Transverse colon (tissue), 4 donors: ENCODE data around the gene DCANP1. TPM values are rescaled to one million over a fixed set of nuclear protein-coding genes. Genes with fewer than 3 reads are reported as not detected.

Source experiments
- DNase-seq: peaks from one replicate; pipeline ENCODE4 v3.0.0-alpha.2; 2019
- H3K27ac ChIP-seq, 4 donors: fragments of 200-600 bp; sonication (generic); 2 replicates each; pipeline ENCODE4 v1.5.1; 2016 to 2018; ENCODE audit warnings: inconsistent platforms in 4 of 4
- H3K27me3 ChIP-seq: fragments of 200-600 bp; sonication (generic); 2 replicates; pipeline ENCODE4 v1.5.1; 2017; ENCODE audit warnings: inconsistent platforms
- H3K36me3 ChIP-seq, 4 donors: fragments of 200-600 bp; sonication (generic); 2 replicates each; pipeline ENCODE4 v1.5.1; 2017 to 2019; ENCODE audit warnings: inconsistent platforms in 4 of 4
- H3K4me1 ChIP-seq, 4 donors: fragments of 200-600 bp; sonication (generic); 2 replicates each; pipeline ENCODE4 v1.5.1; 2017 to 2020; ENCODE audit warnings: inconsistent platforms in 4 of 4
- H3K4me3 ChIP-seq, 4 donors: fragments of 200-600 bp; sonication (generic); 1 replicate in 1 of 4; 2 replicates in 3 of 4; pipeline versions ENCODE4 v1.5.1 to v1.6.1; 2017 to 2019; ENCODE audit warnings: inconsistent platforms in 4 of 4
- H3K9me3 ChIP-seq, 2 donors: fragments of 200-600 bp; sonication (generic); 2 replicates each; pipeline ENCODE4 v1.5.1; 2017 to 2019; ENCODE audit warnings: inconsistent platforms in 2 of 2
- CTCF ChIP-seq, 5 experiments: fragments of 200-600 bp in 3 of 5; fragments of 450-650 bp in 2 of 5; sonication (generic) in 3 of 5; IDR thresholded peaks; 1 replicate in 2 of 5; 2 replicates in 3 of 5; pipeline ENCODE4 v1.5.1; 2016 to 2017; ENCODE audit warnings: antibody characterized with exemption in 5 of 5, inconsistent platforms in 3 of 5, mild to moderate bottlenecking in 2 of 5, moderate library complexity in 1 of 5
- EP300 ChIP-seq: sonication (generic); formaldehyde crosslinking; IDR thresholded peaks from one replicate; pipeline ENCODE4 v1.6.1; 2017; ENCODE audit warnings: antibody characterized with exemption, low read depth
- POLR2A ChIP-seq: fragments of 450-650 bp; IDR thresholded peaks from one replicate; pipeline ENCODE4 v1.6.1; 2016; ENCODE audit warnings: antibody characterized with exemption, mild to moderate bottlenecking, moderate library complexity
- POLR2AphosphoS5 ChIP-seq, 3 donors: sonication (generic); formaldehyde crosslinking; IDR thresholded peaks; one replicate each; pipeline ENCODE4 v1.6.1; 2016; ENCODE audit warnings: antibody characterized with exemption in 3 of 3
- WGBS, 2 donors: methylation state at CpG; one replicate each; pipeline ENCODE4 v1.1.5; 2018; ENCODE audit warnings: low coverage in 1 of 2; 5-methylcytosine and 5-hydroxymethylcytosine counted together
- in situ Hi-C, 4 donors: fragments of 200-750 bp; cut with MboI; loops; one replicate each; pipeline versions ENCODE4 v1.15.0 to v1.15.1; 2017; ENCODE audit warnings: low sequenced_read_pairs in 3 of 4, low pct_ligation_motif_present in 1 of 4, low pct_unique_long_range_greater_than_20kb in 1 of 4
- intact Hi-C: fragments of 100-400 bp; cut with DNase I; formaldehyde crosslinking; loops from one replicate; pipeline ENCODE4 v1.15.1; 2023; ENCODE audit warnings: low total_unique reads
- total RNA-seq, 4 donors: library from RNA; depleted of rRNA; stranded (reverse); fragments of >200 nt; gene quantifications; one replicate each; pipeline ENCODE4 v1.1.0, GENCODE V29; 2016

The DCANP1 gene
- total RNA-seq, 4 donors from 2014 or later = 0.95 TPM; not detected in 3

GRCh38 chr5:135432113-135432512 is 15.0 kb downstream of the DCANP1 start:
- Histone ChIP-seq H3K36me3 (no peaks in the 10 kb centered on the region), H3K27me3 (peaks cover 3% of the 10 kb centered on the region), H3K4me1 (peaks cover 0 to 8% (median 0%) of the 10 kb centered on the region in 4 donors), H3K9me3 (peaks cover 0 to 3% of the 10 kb centered on the region in 2 donors), H3K4me3 (no peak overlapping the region), H3K27ac (no peak overlapping the region)
- TF ChIP-seq EP300 (no peak), CTCF (IDR thresholded peaks at IDR 0.05) (no peak), POLR2A (no peak), POLR2AphosphoS5 (IDR thresholded peaks at IDR 0.05) (no peak)
- in situ Hi-C loops (no loop called here), intact Hi-C loops (no loop called here)
- WGBS, 2 donors = 80 to 91% methylated on average over 2 to 4 of the region's 4 CpGs
- no peak for DNase-seq

- no peak overlapping the region for H3K27ac ChIP-seq
- WGBS, 2 donors = 57 to 78% methylated on average over 1 to 7 of the region's 7 CpGs
- TF ChIP-seq POLR2AphosphoS5 (IDR thresholded peaks at IDR 0.05) (no peak), POLR2A (no peak), CTCF (IDR thresholded peaks at IDR 0.05) (no peak), EP300 (no peak)
- no peak overlapping the region for H3K4me3 ChIP-seq
- H3K36me3 ChIP-seq = no peaks in the 10 kb centered on the region
- no peaks in the 10 kb centered on the region for H3K27me3 ChIP-seq
- DNase-seq = no peak
- in situ Hi-C loops (no loop called here), intact Hi-C loops (no loop called here)
- peaks cover 0 to 3% of the 10 kb centered on the region in 2 donors for H3K9me3 ChIP-seq
- peaks cover 0 to 10% (median 0%) of the 10 kb centered on the region in 4 donors for H3K4me1 ChIP-seq
Measured at GRCh38 chr5:135430135-135430437, 17.1 kb downstream of the DCANP1 start.

- H3K27me3 ChIP-seq = no peaks in the 10 kb centered on the region
- 39 to 42% methylated on average over 4 to 12 of the region's 12 CpGs for WGBS, 2 donors
- H3K36me3 ChIP-seq = no peaks in the 10 kb centered on the region
- H3K9me3 ChIP-seq = peaks cover 0 to 3% of the 10 kb centered on the region in 2 donors
- in situ Hi-C loops = no loop called here
- DNase-seq = no peak
- no peak overlapping the region for H3K27ac ChIP-seq
- H3K4me3 ChIP-seq = no peak overlapping the region
- H3K4me1 ChIP-seq = peaks cover 0 to 6% (median 0%) of the 10 kb centered on the region in 4 donors
- no peak for TF ChIP-seq CTCF (IDR thresholded peaks at IDR 0.05)
- no peak for TF ChIP-seq POLR2AphosphoS5 (IDR thresholded peaks at IDR 0.05)
- no peak for TF ChIP-seq POLR2A
- TF ChIP-seq EP300 = no peak
- intact Hi-C loops = no loop called here
Measured at GRCh38 chr5:135429301-135430134, 17.6 kb downstream of the DCANP1 start.

- H3K27me3 ChIP-seq = no peaks in the 10 kb centered on the region
- in situ Hi-C loops = no loop called here
- TF ChIP-seq POLR2AphosphoS5 (IDR thresholded peaks at IDR 0.05) (no peak), CTCF (IDR thresholded peaks at IDR 0.05) (no peak), EP300 (no peak), POLR2A (no peak)
- peaks cover 0 to 8% (median 0%) of the 10 kb centered on the region in 4 donors for H3K4me1 ChIP-seq
- DNase-seq = no peak
- intact Hi-C loops = no loop called here
- H3K36me3 ChIP-seq = no peaks in the 10 kb centered on the region
- 52 to 67% methylated on average over 1 of the region's 1 CpG for WGBS, 2 donors
- H3K4me3 ChIP-seq = no peak overlapping the region
- peaks cover 0 to 3% of the 10 kb centered on the region in 2 donors for H3K9me3 ChIP-seq
- no peak overlapping the region for H3K27ac ChIP-seq
Measured at GRCh38 chr5:135428586-135428985, 18.6 kb downstream of the DCANP1 start.
